GM18519 (cell line): ENCODE measurements around the gene PGK2.
A peak's percentile ranks its signal among the peaks of the same experiment; 100 is the strongest.
"Not testable (repeated sequence)": the region's sequence is repeated elsewhere in the genome, so short reads cannot be mapped to it uniquely, and the experiment has no call there.

ENCODE experiments used
- ATAC-seq: cut with Tn5 transposase; IDR thresholded peaks from one replicate; pipeline ENCODE4 v1.9.1; 2021; ENCODE audit warnings: mild to moderate bottlenecking, moderate library complexity; ENCODE audit not compliant: unreplicated experiment, low FRiP score

PGK2 gene

GRCh38 chr6:49787176-49787575, at the start of gene PGK2:
TSS of gene PGK2 (minus strand) at chr6:49787285. CDS start at chr6:49787187, 98 bp downstream.
- ATAC-seq, result no peak

DNA sequence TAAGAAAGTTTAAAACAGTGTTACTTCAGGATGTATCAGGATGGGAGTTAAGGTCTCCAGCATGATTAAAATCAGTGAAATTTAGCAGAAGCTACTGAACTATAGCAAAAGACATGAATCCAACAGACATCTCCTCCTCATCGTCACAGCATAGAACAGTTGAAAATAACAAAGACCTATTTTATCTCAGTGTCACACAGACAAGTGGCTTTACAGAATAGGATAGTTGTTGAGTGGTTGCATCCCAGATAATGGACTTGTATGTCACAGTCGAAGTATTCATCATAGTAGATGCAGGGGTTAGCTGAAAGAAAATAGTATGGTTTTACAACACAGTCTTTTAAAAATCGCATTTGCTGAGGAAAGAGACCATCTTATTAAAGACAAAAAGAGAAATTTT, 48.1 kb upstream of the PGK2 start:
- ATAC-seq, result no peak

GRCh38 chr6:49833386-49833785, 46.3 kb upstream of the PGK2 start:
- no peak for ATAC-seq

DNA sequence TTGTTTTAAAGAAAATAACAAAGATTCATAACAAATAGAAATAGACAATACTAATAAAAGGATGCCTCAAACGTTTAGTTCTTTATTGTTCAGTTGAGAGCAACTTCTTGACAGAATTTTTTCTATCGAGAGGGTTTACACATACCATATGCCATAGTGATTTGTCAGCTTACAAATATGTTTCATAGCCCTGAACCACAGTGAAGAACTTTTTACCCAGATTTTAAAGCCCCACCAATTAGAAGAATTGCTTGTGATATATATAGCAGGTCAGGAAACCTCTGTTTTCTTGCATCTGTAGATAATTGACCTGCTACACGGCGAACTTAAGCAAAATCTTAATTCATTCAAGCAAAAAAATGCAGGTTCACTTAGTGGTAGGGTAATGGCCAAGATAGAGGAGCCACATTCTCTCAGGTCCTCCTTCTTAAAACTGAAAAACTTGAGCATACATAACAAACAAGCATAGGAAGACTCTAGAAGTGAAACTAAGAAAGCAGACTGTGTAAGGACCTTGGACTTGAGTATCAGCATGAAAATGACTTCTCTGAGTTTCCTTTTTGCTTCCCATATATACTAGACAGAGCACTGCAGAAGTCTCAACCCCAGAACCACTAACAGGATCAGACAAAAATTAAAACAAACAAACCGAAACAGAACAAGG, 39.8 kb upstream of the PGK2 start:
- ATAC-seq, result peak; percentile 72

GRCh38 chr6:49815166-49815565, 28.1 kb upstream of the PGK2 start:
- no peak for ATAC-seq

DNA sequence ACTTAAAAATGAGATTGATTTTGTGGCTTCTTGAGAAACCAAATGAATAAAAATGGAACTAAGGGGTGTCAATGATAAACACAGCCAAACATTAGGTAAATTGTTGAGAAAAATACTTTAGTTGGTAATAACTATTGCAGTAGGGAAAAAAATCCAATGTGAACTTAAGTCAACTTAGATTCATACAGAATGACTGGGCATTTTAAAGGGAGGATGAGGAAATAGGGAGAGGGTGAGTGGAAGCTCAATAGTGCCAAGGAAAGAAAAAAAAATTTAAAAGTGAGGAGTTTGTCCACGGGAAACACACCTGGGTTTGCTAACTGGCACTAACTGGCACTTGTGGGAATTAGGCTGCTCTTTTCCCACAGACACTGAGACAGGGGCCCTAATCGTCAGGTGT, 26.2 kb upstream of the PGK2 start:
- no peak for ATAC-seq

DNA sequence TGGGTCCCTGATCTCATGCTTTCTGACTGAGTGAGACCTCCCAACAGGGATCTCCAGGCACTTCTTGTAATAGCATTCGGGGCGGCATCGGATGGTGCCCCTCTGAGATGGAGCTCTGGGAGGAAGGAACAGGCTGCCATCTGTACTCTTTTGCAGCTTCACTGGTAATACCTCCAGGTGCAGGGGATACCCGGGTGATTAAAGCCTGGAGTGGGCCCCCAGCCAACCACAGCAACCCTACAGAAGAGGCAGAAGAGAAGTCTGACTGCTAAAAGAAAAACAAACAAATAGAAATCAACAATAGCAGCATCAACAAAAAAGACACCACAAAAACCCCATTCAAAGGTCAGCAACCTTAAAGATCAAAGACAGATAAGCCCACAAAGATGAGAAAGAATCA, 19.1 kb upstream of the PGK2 start:
- ATAC-seq, result no peak

GRCh38 chr6:49805246-49805645, 18.2 kb upstream of the PGK2 start:
- ATAC-seq, result no peak

DNA sequence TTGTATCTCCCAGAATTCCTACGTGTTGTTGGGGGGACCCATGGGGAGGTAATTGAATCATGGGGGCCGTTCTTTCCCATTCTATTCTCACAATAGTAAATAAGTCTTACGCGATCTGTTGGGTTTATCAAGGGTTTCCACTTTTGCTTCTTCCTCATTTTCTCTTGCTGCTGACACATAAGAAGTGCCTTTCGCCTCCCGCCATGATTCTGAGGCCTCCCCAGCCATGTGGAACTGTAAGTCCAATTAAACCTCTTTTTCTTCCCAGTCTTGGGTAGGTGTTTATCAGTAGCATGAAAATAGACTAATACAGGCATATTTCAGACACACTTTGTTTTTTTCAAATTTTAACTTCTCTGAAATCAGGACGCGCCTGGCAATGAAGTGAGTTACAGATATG, 14.4 kb upstream of the PGK2 start:
- no peak for ATAC-seq

DNA sequence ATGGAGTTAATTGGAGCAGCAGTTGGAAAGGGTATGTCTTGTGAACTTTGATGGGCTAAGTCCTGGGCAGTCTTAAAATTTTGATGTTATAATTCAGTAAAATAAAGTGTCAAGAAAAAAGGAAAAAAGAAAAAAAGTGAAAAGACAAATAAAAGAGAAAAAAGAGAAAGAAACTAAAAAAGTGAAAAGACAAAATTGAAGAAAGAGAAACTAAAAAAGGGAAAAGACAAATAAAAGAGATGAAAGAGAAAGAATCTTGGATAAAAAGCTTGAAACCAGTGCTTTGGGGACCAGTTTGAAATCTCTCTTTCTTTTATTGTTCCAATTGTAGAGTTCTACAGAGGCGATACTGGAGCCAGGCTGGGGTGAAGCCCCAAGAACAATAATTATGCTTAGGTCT, 12.0 kb upstream of the PGK2 start:
- ATAC-seq, result no peak

GRCh38 chr6:49796842-49797455, 9.9 kb upstream of the PGK2 start:
- not testable (repeated sequence) for ATAC-seq

- ATAC-seq, result no peak
These were observed 3.3 kb upstream of the PGK2 start for GRCh38 chr6:49790341-49790740.

DNA sequence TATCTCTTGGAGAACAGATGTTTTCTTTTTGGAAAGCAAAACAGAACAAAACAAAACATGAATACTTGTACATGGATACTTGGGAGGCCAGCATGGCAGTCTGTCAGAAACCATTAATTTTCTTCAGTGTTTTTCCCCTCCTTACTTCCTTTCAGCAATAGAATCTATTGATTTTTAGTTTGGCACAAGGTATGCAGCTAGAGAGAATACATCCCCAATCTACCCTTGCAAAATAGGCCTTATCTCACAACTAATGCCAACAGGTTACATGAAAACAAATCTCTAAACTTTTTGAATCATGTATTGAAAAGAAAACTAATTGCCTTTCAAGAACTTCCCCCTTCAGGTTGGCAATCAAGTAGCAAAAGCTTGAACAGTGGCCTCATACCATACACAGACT, 2.8 kb downstream of the PGK2 start:
- ATAC-seq, result no peak

DNA sequence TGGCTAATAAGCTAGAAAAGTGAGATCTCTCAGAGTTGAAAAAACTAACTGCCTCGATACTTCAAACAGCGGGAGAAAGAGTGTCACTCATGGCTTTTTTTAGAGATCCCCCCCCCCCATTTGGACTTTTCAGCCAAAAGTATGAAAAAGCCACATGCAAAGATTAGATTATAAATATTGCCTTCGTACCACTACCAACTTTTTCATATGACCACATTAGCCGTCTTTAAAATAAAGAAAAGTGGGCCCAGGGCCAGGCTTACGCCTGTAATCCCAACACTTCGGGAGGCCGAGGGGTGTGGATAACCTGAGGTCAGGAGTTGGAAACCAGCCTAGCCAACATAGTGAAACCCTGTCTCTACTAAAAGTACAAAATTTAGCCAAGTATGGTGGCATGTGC, 4.4 kb downstream of the PGK2 start:
- ATAC-seq, result no peak

GRCh38 chr6:49782293-49782692, 4.8 kb downstream of the PGK2 start:
- ATAC-seq, result no peak

DNA sequence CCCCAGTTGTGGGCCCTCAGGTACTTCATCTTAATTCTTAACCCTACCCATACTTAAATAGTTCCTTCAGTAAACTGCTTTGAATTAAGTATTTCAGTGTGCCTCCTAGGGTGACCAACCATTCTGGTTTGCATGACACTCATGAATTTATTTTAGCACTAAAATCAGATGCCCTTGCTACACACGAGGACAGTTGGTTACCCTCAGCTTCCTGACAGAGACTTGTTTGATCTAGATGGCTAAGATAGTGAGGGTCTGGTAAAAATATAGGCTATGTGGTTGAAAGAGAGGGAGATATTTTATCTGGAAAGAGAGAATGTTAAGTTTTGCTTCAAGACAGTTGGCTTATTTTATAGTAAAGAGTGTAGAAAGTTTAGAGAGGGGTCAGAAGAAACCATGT, 10.6 kb downstream of the PGK2 start:
- no peak for ATAC-seq

DNA sequence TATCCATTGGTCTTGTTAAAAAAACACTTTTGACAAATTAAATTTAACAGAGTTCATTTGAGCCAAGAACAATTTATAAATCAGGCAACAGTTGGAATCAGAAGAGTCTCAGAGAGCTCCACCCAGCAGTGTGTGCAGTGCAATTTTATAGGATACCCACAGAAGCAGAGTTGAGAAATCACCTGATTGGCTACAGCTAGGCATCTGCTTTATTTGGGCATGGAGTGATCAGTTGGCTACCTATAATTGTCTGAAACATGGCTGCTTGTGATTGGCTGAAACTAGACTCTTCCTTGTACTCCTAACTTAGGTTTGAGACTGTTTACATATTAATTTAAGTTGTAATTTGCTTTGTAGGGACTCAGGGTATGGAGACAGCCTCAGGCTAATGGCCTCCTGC, 12.0 kb downstream of the PGK2 start:
- no peak for ATAC-seq

DNA sequence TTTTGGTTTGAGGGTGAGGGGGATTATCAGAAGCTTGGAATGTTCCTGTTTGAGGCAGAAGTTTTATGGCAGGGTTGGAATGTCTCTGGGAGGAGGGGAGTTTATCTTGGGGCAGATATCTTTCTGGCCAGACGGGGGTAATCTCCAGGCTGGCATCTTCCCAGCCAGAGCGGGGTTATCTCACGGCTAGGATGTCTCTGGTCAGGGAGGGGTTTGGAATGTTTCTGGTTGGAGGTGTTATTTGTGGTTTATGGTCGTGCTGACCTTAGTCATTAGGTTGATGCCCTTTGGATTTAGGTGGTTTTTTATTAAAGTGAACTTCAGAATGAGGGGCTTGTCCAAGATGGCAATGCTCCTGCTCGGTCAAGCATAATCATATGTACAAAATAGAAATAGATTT, 14.8 kb downstream of the PGK2 start:
- no peak for ATAC-seq

DNA sequence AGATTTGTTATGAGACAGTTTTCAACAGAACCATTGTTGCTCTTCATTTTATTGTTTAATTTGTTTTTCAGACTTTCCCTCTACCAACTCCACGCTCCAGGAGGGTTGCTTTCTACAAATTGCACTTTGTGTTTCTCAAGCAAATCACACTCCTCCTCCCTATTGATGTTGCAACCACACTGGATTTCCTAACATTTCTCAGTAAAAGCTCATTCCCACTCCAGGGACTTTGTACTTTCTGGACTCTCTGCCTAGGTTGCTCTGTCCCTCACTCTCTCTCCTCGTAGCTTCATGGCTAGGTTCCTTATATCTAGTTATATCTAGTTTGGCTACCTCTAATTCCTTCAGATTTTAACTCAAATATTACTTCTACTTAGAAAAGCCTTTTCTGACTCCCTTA, 20.3 kb downstream of the PGK2 start:
- no peak for ATAC-seq

- ATAC-seq, result no peak
These were observed 22.4 kb downstream of the PGK2 start for GRCh38 chr6:49764571-49765236.

DNA sequence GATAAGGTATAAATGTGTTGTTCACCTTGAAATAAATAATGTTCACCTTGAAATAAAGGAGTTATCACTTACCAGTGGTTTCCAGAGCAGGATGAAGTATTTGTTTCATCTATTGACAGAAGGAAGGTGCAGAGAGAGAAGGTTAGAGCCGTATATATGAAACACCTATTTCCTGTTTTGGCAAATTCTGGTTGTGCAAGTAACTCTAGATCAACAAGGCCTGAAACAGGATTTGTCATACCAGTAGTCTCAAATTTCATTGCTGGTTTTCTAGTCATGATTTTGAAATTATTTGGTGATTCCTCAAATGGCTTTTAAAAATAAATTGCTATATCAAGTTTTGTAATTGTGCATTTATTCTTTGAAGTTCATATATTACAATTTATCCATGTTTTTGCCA, 42.8 kb downstream of the PGK2 start, which contains the start of gene CRISP3:
Gene CRISP3, minus strand, starts transcription at position 130 of the 400 bp plus-strand sequence. Its CDS starts 21 bp downstream, at position 109.
- no peak for ATAC-seq

- ATAC-seq, result no peak
These were observed 43.7 kb downstream of the PGK2 start for GRCh38 chr6:49743429-49743828.
